ENCODE results near the gene HMOX2.

DNA sequence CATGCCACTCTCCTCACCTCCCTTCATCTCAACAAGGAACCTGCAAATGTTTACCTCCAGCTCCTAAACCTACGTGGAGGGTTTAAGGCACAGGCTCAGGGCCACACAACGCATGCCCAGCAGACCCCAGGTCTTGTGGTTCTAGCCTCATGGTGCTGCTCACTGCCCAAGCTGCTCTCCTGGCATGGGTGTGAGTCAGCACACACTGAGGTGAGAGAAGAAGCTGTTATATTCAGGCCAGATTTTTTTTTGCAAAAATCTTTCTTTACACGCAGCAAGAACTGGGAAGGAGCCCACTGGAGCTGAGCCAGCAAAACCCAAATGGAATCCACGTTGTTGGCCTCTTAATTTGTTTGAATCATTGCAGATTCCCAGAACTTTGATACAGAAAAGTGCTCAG is 74.4 kb downstream of the HMOX2 start:
- TF ChIP-seq, protein P1, sequence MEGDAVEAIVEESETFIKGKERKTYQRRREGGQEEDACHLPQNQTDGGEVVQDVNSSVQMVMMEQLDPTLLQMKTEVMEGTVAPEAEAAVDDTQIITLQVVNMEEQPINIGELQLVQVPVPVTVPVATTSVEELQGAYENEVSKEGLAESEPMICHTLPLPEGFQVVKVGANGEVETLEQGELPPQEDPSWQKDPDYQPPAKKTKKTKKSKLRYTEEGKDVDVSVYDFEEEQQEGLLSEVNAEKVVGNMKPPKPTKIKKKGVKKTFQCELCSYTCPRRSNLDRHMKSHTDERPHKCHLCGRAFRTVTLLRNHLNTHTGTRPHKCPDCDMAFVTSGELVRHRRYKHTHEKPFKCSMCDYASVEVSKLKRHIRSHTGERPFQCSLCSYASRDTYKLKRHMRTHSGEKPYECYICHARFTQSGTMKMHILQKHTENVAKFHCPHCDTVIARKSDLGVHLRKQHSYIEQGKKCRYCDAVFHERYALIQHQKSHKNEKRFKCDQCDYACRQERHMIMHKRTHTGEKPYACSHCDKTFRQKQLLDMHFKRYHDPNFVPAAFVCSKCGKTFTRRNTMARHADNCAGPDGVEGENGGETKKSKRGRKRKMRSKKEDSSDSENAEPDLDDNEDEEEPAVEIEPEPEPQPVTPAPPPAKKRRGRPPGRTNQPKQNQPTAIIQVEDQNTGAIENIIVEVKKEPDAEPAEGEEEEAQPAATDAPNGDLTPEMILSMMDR (IDR thresholded peaks at IDR 0.05), result no peak
- TF ChIP-seq ZFX (IDR thresholded peaks at IDR 0.05; ENCODE audit: borderline replicate concordance), result no peak
